ENCODE results near the gene PPIE.

DNA sequence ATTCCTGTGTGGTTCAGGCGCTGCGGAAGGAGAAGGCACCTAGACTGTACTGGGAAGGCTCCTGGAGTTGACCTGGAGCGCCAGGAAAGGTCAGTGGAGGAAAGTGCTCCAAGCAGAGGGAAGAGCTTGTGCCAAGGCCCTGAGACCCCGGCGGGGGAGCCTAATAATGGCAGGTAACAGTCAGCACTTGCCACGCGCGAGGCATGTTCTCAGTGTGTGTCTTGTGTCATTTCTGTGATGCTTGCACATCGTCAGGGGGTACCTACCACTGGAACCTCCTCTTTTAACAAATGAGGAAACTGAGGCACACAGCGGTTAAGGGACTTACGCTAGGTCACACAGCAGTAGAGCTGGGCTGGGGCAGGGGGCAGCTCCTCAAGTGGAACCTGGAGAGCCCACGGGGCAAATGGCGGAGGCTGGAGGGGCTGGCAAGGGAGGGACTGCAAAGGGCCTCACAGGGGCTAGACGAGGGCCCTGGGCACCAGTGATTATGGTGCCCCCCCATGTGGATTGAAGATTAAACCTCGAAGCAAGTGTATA, 51.0 kb downstream of the PPIE start:
- no peak for TF ChIP-seq POLR2A (IDR thresholded peaks at IDR 0.05)
- TF ChIP-seq, protein P1, sequence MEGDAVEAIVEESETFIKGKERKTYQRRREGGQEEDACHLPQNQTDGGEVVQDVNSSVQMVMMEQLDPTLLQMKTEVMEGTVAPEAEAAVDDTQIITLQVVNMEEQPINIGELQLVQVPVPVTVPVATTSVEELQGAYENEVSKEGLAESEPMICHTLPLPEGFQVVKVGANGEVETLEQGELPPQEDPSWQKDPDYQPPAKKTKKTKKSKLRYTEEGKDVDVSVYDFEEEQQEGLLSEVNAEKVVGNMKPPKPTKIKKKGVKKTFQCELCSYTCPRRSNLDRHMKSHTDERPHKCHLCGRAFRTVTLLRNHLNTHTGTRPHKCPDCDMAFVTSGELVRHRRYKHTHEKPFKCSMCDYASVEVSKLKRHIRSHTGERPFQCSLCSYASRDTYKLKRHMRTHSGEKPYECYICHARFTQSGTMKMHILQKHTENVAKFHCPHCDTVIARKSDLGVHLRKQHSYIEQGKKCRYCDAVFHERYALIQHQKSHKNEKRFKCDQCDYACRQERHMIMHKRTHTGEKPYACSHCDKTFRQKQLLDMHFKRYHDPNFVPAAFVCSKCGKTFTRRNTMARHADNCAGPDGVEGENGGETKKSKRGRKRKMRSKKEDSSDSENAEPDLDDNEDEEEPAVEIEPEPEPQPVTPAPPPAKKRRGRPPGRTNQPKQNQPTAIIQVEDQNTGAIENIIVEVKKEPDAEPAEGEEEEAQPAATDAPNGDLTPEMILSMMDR (IDR thresholded peaks at IDR 0.05), result no peak
